Uterus (tissue), 2 donors: Measurements from ENCODE around the gene PPP2R2C.

Experiments
- CTCF ChIP-seq, 4 experiments: fragments of 200-600 bp in 2 of 4; fragments of 450-650 bp in 2 of 4; sonication (generic) in 2 of 4; IDR thresholded peaks; one replicate each; pipeline ENCODE4 v1.5.1; 2016 to 2019; ENCODE audit warnings: antibody characterized with exemption in 4 of 4, mild to moderate bottlenecking in 2 of 4, moderate library complexity in 1 of 4
- POLR2A ChIP-seq, 2 donors: fragments of 450-650 bp; IDR thresholded peaks; one replicate each; pipeline ENCODE4 v1.6.1; 2016; ENCODE audit warnings: antibody characterized with exemption in 2 of 2, mild to moderate bottlenecking in 1 of 2, moderate library complexity in 1 of 2

- TF ChIP-seq CTCF (IDR thresholded peaks at IDR 0.05), result no peak
- no peak for TF ChIP-seq POLR2A (IDR thresholded peaks at IDR 0.05)
Measured at GRCh38 chr4:6394671-6395081, 77.7 kb downstream of the PPP2R2C start.
